A549 (cell line): Measurements from ENCODE around the gene KRTCAP2. TPM values are rescaled to one million over a fixed set of nuclear protein-coding genes. Genes with fewer than 3 reads are reported as not detected.

Source experiments
- ATAC-seq, 2 experiments: fragments of 200-7000 bp in 1 of 2; fragments of >200 bp in 1 of 2; cut with Nextera tagmentation in 1 of 2; cut with Tn5 transposase in 1 of 2; 3 replicates each; pipeline versions ENCODE4 v1.8.0 to v1.9.1; 2018 to 2020; ENCODE audit warnings: mild to moderate bottlenecking in 1 of 2, moderate library complexity in 1 of 2
- CTCF ChIA-PET: fragments of 300-600 bp; sonication (Branson Sonifier 250); formaldehyde crosslinking; extraction: SDS; loops from one replicate; lab custom pipeline; 2021; ENCODE audit warnings: antibody characterized with exemption, inconsistent platforms; lab: Yijun Ruan, JAX
- POLR2A ChIA-PET: fragments of 350-600 bp; formaldehyde crosslinking; extraction: SDS; loops from one replicate; lab custom pipeline; 2021; ENCODE audit warnings: antibody characterized with exemption, inconsistent platforms; lab: Yijun Ruan, JAX
- DNase-seq, 2 experiments: peaks; one replicate each; pipeline versions ENCODE4 v3.0.0 to v3.0.0-alpha.2; 2011 to 2016; ENCODE audit warnings: low read depth in 1 of 2, low spot score in 1 of 2
- FAIRE-seq: peaks from 2 replicates; lab custom pipeline; 2011; peaks lifted over from hg19 to GRCh38; lab: Jason Lieb, UNC
- H3K27ac ChIP-seq, 2 experiments: fragments of >200 bp; sonication (Bioruptor Twin); formaldehyde crosslinking; 3 replicates each; pipeline ENCODE4 v1.5.1; 2016 to 2017
- H3K4me1 ChIP-seq: fragments of >200 bp; sonication (Bioruptor Twin); formaldehyde crosslinking; 3 replicates; pipeline ENCODE4 v1.6.1; 2016
- H3K4me2 ChIP-seq: fragments of >200 bp; sonication (Bioruptor Twin); formaldehyde crosslinking; 3 replicates; pipeline ENCODE4 v1.6.1; 2016
- H3K4me3 ChIP-seq: fragments of >200 bp; sonication (Bioruptor Twin); formaldehyde crosslinking; 3 replicates; pipeline ENCODE4 v1.5.1; 2016
- H3K9me3 ChIP-seq: fragments of >200 bp; sonication (Bioruptor Twin); formaldehyde crosslinking; 3 replicates; pipeline ENCODE4 v1.6.1; 2016
- BHLHE40 ChIP-seq: IDR thresholded peaks from 2 replicates; pipeline ENCODE4 v1.6.1; 2012; ENCODE audit warnings: low read depth, low read length, inconsistent platforms
- CBX2 ChIP-seq: fragments of 200-600 bp; sonication (generic); IDR thresholded peaks from 2 replicates; pipeline ENCODE4 v1.6.1; 2016; ENCODE audit warnings: low read depth, mild to moderate bottlenecking, borderline replicate concordance
- EHF ChIP-seq: fragments of 250-450 bp; sonication (Bioruptor Pico); IDR thresholded peaks from 2 replicates; pipeline ENCODE4 v1.5.0; 2020; ENCODE audit warnings: mild to moderate bottlenecking
- EP300 ChIP-seq, 2 experiments: fragments of >200 bp; sonication (Bioruptor Twin); formaldehyde crosslinking; IDR thresholded peaks; 2 replicates in 1 of 2; 3 replicates in 1 of 2; pipeline ENCODE4 v1.6.1; 2016 to 2017
- FOSL2 ChIP-seq, 2 experiments: fragments of 450-650 bp in 1 of 2; fragments of >200 bp in 1 of 2; sonication (Bioruptor Twin) in 1 of 2; formaldehyde crosslinking; IDR thresholded peaks; 2 replicates each; pipeline versions ENCODE4 v1.5.0 to v1.6.1; 2016 to 2020; ENCODE audit warnings: mild to moderate bottlenecking in 1 of 2, moderate library complexity in 1 of 2
- HEYL ChIP-seq: fragments of 250-450 bp; sonication (Bioruptor Pico); IDR thresholded peaks from 2 replicates; pipeline ENCODE4 v1.8.0; 2021; ENCODE audit warnings: mild to moderate bottlenecking, moderate library complexity
- HOXA7 ChIP-seq: fragments of 250-450 bp; sonication (Bioruptor Pico); IDR thresholded peaks from 2 replicates; pipeline ENCODE4 v1.5.0; 2020; ENCODE audit warnings: mild to moderate bottlenecking, moderate library complexity
- HOXB5 ChIP-seq: fragments of 250-450 bp; sonication (Bioruptor Pico); IDR thresholded peaks from 2 replicates; pipeline ENCODE4 v1.5.0; 2020; ENCODE audit warnings: mild to moderate bottlenecking, moderate library complexity
- MAFK ChIP-seq: fragments of 450-650 bp; IDR thresholded peaks from 2 replicates; pipeline ENCODE4 v1.6.1; 2014; ENCODE audit not compliant: partially characterized antibody
- RFX5 ChIP-seq: fragments of 450-650 bp; IDR thresholded peaks from 2 replicates; pipeline ENCODE4 v1.7.1; 2014; ENCODE audit warnings: antibody characterized with exemption, mild to moderate bottlenecking, moderate library complexity
- RNF2 ChIP-seq: fragments of 200-600 bp; sonication (generic); IDR thresholded peaks from 2 replicates; pipeline ENCODE4 v1.6.1; 2016; ENCODE audit warnings: low read depth, mild to moderate bottlenecking, antibody characterized with exemption, moderate library complexity, borderline replicate concordance
- SREBF2 ChIP-seq: fragments of 450-650 bp; IDR thresholded peaks from 2 replicates; pipeline ENCODE4 v1.6.1; 2014; ENCODE audit warnings: mild to moderate bottlenecking, moderate library complexity
- TFCP2L1 ChIP-seq: fragments of 250-450 bp; sonication (Bioruptor Pico); IDR thresholded peaks from 2 replicates; pipeline ENCODE4 v1.5.0; 2021; ENCODE audit warnings: mild to moderate bottlenecking
- TP53 ChIP-seq: fragments of 250-450 bp; sonication (Bioruptor Pico); IDR thresholded peaks from 2 replicates; pipeline ENCODE4 v1.5.0; 2021; ENCODE audit warnings: mild to moderate bottlenecking, moderate library complexity
- ZNF302 ChIP-seq: fragments of 250-450 bp; sonication (Bioruptor Pico); IDR thresholded peaks from 2 replicates; pipeline ENCODE4 v1.9.0; 2021; ENCODE audit warnings: inconsistent platforms, mild to moderate bottlenecking, moderate library complexity
- WGBS: methylation state at CpG from one replicate; pipeline ENCODE4 v1.1.6; 2017; ENCODE audit errors: missing lambda C conversion rate; 5-methylcytosine and 5-hydroxymethylcytosine counted together
- polyA plus RNA-seq, 4 experiments: library from polyadenylated mRNA; depleted of rRNA in 3 of 4; stranded (reverse); fragments of >200 nt; fragmentation: RNase III in 1 of 4; extraction: RNeasy Plus Mini Kit Qiagen cat#74134 plus additional on column Dnase treatment in 1 of 4; gene quantifications; 2 replicates in 3 of 4; 3 replicates in 1 of 4; pipeline ENCODE4 v1.2.3, GENCODE V29; 2011 to 2017
- TF ChIP-seq, protein P1 (sequence below): fragments of 150-350 bp; IDR thresholded peaks from 2 replicates; pipeline ENCODE4 v1.6.1; 2014; ENCODE audit warnings: low read depth, mild to moderate bottlenecking, low read length
- TF ChIP-seq, protein P2 (sequence below): fragments of >200 bp; sonication (Bioruptor Twin); formaldehyde crosslinking; IDR thresholded peaks from 3 replicates; pipeline ENCODE4 v1.6.1; 2016
- TF ChIP-seq, protein P3 (sequence below): IDR thresholded peaks from 2 replicates; pipeline ENCODE4 v1.6.1; 2012
- TF ChIP-seq, protein P4 (sequence below): fragments of >200 bp; sonication (Bioruptor Twin); formaldehyde crosslinking; IDR thresholded peaks from 2 replicates; pipeline ENCODE4 v1.6.1; 2016

Gene KRTCAP2
- polyA plus RNA-seq, 2 of the 4 experiments (the other 2 are of a cell fraction): 154 to 217 TPM

- TF ChIP-seq, protein P1, sequence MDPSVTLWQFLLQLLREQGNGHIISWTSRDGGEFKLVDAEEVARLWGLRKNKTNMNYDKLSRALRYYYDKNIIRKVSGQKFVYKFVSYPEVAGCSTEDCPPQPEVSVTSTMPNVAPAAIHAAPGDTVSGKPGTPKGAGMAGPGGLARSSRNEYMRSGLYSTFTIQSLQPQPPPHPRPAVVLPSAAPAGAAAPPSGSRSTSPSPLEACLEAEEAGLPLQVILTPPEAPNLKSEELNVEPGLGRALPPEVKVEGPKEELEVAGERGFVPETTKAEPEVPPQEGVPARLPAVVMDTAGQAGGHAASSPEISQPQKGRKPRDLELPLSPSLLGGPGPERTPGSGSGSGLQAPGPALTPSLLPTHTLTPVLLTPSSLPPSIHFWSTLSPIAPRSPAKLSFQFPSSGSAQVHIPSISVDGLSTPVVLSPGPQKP: no peak
- TF ChIP-seq MAFK: no peak
- no peak for TF ChIP-seq EHF
- TF ChIP-seq HOXB5 (CRISPR knock-in tag): peak; percentile 58; the same call in 1 of the 2 replicates
- no peak for TF ChIP-seq ZNF302 (CRISPR knock-in tag)
- no peak for TF ChIP-seq BHLHE40
- no peak for TF ChIP-seq CBX2
Measured at GRCh38 chr1:155139895-155140629, 33.0 kb downstream of the KRTCAP2 start, which contains the start of gene DPM3 (continued).

DNA sequence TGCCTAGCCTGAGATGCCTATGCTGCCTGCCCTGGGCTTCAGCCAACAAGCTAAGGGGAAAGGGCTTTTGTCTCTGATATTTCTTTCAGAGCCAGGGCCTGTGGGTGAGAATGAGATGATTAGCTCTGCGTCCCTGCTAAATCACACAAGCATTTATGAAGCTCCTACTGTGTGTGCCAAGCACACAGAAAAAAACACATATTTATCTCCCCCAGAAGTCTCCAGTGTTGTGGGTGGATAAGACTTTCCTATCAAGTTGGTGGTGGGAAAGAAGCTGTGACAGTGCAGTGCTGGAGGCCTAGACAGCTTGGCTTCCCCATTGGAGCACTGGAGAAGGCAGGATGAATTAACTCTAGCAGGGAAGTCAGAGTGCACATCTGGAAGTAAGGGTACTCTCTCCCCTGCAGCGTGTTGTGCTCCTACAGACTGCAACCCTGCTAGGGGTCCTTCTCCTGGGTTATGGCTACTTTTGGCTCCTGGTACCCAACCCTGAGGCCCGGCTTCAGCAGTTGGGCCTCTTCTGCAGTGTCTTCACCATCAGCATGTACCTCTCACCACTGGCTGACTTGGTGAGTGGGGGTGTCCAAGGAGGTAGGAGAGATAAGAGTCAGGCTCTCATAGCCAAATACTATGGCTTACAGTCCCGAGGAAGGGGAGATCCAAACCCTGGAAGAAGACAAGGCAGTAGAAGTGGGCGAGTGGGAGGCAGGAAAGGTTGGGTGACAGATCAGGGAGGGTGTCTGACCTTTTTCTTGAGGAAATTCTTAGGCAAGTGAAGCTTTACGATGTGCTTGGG is 35.8 kb downstream of the KRTCAP2 start:
- no peak for TF ChIP-seq RNF2
- TF ChIP-seq, protein P2, sequence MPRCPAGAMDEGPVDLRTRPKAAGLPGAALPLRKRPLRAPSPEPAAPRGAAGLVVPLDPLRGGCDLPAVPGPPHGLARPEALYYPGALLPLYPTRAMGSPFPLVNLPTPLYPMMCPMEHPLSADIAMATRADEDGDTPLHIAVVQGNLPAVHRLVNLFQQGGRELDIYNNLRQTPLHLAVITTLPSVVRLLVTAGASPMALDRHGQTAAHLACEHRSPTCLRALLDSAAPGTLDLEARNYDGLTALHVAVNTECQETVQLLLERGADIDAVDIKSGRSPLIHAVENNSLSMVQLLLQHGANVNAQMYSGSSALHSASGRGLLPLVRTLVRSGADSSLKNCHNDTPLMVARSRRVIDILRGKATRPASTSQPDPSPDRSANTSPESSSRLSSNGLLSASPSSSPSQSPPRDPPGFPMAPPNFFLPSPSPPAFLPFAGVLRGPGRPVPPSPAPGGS: 0 out of 3 replicates have a peak, but pooled peaks have one; percentile 10
- Histone ChIP-seq H3K9me3 (no peaks in the 10 kb centered on the region), H3K4me2 (peak overlapping the region; percentile 82), H3K4me3 (no peak overlapping the region), H3K27ac (peak overlapping the region in 1 of 2 experiments; percentile 90; a peak in 3 of 6 replicates), H3K4me1 (peaks cover 31% of the 10 kb centered on the region)
- FAIRE-seq (no peak), DNase-seq (no peak), ATAC-seq (no peak)
- WGBS: 90% methylated on average over 6 of the region's 6 CpGs
- CTCF ChIA-PET: interaction anchor here (0.6 to 19.7 kb wide), 16 partner anchors 8 to 521 kb away, joined by 3 to 309 read pairs (median 4); partner anchors contain the start of genes ADAM15 and KRTCAP2
- POLR2A ChIA-PET: no interaction called here

DNA sequence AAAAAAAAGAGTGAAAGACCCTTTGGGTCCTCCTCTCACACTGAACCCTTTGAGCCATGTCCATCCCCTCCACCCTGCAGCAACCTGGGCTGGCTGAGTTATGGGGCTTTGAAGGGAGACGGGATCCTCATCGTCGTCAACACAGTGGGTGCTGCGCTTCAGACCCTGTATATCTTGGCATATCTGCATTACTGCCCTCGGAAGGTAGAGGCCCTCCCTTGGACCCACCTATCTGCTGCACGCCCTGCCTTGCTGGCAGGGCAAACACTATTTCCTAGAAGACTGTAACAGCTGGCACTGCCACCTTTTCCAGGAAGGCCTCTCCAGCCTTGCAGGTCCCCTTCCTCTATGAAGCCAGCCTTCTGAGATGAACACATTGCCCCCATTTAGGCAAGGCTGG is 36.4 kb downstream of the KRTCAP2 start:
- H3K9me3 ChIP-seq: no peaks in the 10 kb centered on the region
- peak overlapping the region; percentile 60; the same call in 2 of the 3 replicates for H3K4me3 ChIP-seq
- peak overlapping the region in 1 of 2 experiments; percentile 90; a peak in 3 of 6 replicates for H3K27ac ChIP-seq
- DNase-seq: no peak
- H3K4me2 ChIP-seq: peak overlapping the region; percentile 82
- 85% methylated on average over 6 of the region's 6 CpGs for WGBS
- no peak for TF ChIP-seq TP53
- TF ChIP-seq RFX5: no peak
- TF ChIP-seq BHLHE40: no peak
- ChIA-PET POLR2A (interaction anchor here (0.7 kb wide), 1 partner anchor 29 kb away, joined by 4 read pairs; no protein-coding TSS in a partner anchor), CTCF (interaction anchor here (0.6 to 19.7 kb wide), 8 partner anchors 20 to 92 kb away, joined by 3 to 309 read pairs (median 4); partner anchors contain the start of gene KRTCAP2)
- peaks cover 31% of the 10 kb centered on the region for H3K4me1 ChIP-seq
- FAIRE-seq: no peak
- ATAC-seq: no peak

- DNase-seq (peak; percentile 91 to 93), FAIRE-seq (no peak), ATAC-seq (peak; percentile 76 to 88)
- Histone ChIP-seq H3K27ac (peak within 1 kb of the TSS; percentile 90 to 92), H3K4me2 (peak within 1 kb of the TSS; percentile 82), H3K9me3 (no peaks in the 10 kb centered on the region), H3K4me3 (peak within 1 kb of the TSS; percentile 60), H3K4me1 (peaks cover 34% of the 10 kb centered on the region)
- ChIA-PET POLR2A (interaction anchor here (0.6 to 1.3 kb wide), 6 partner anchors 8 to 161 kb away, joined by 3 to 8 read pairs (median 4); partner anchors contain the start of genes CKS1B and KRTCAP2), CTCF (interaction anchor here (0.8 to 19.7 kb wide), 11 partner anchors 8 to 91 kb away, joined by 3 to 309 read pairs (median 4); partner anchors contain the start of gene KRTCAP2)
- WGBS: 2% methylated on average over 39 of the region's 52 CpGs
- TF ChIP-seq TP53 (peak; percentile 70; the same call in 1 of the 2 replicates), TFCP2L1 (CRISPR knock-in tag) (peak; percentile 86; the same call in 1 of the 2 replicates), EP300 (IDR thresholded peaks at IDR 0.05) (no peak), HOXA7 (peak; percentile 86), SREBF2 (no peak), FOSL2 (IDR thresholded peaks at IDR 0.05) (no peak), FOSL2 (CRISPR knock-in tag; IDR thresholded peaks at IDR 0.05) (no peak), HEYL (CRISPR knock-in tag) (no peak)
- TF ChIP-seq, protein P1: no peak
- TF ChIP-seq, protein P3, sequence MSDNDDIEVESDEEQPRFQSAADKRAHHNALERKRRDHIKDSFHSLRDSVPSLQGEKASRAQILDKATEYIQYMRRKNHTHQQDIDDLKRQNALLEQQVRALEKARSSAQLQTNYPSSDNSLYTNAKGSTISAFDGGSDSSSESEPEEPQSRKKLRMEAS: peak; percentile 78
- TF ChIP-seq, protein P2: peak; percentile 62; the same call in 2 of the 3 replicates
- TF ChIP-seq, protein P4, sequence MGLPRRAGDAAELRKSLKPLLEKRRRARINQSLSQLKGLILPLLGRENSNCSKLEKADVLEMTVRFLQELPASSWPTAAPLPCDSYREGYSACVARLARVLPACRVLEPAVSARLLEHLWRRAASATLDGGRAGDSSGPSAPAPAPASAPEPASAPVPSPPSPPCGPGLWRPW: no peak
Measured at GRCh38 chr1:155135415-155136028, 37.6 kb downstream of the KRTCAP2 start, which contains the start of gene SLC50A1. SLC50A1 (plus strand) TSS chr1:155135852; CDS start chr1:155135912, 60 bp downstream.
